ENCODE data around the gene TIMM9. TPM values are rescaled to one million over a fixed set of nuclear protein-coding genes. Genes with fewer than 3 reads are reported as not detected.
A peak's percentile ranks its signal among the peaks of the same experiment; 100 is the strongest.
"Not testable (repeated sequence)": the region's sequence is repeated elsewhere in the genome, so short reads cannot be mapped to it uniquely, and the experiment has no call there.

The TIMM9 gene, protein sequence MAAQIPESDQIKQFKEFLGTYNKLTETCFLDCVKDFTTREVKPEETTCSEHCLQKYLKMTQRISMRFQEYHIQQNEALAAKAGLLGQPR
- 10 to 100 TPM; 76.3 to 86.1 (median 80.7) TPM for polyA plus RNA-seq (ENCODE audit: insufficient read length in 4 of 4)

DNA sequence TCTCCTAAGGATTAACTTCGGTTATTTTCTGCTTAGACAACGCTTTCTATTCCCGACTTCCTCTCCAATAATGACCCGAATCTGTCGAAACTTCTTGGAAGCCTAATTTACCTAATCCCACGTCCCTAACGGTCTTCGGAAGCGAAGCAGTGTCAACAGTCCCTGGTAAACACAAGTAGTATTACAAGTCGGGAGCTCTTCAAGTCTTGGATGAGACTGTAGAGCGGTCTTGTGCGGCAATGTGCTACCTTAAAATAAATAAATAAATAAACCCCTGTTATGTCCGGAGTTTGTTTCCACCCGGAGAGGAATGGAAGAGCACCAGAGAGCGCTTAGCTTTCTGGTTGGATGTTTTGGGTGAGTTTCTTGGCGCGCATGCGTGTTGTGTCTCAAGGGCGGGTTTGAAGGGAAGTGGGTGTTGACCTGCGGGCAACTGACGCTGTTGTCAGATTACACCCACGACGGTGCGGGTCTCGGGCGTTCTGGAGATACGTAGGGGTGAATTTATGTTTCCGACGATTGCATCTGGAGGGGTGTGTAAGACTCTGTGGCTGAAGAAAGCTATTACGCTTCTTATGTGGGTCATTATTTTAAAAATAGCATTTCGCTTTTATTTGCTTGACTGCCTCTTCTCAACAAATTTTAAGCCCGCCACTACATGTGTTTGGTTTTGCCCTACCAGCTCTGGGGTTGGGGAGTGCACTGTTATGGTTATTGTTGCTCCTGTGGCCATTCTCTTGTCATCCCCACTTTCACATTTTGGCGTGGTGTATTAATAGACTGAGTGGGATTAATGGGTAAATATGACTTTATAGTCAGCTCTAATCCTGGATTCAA lies at the start of gene TIMM9, which contains the start of gene KIAA0586:
TSS of gene TIMM9 (minus strand) at position 251 of the 837 bp plus-strand sequence. CDS start 15,586 bp downstream, outside the sequence.
TSS of gene KIAA0586 (plus strand) at position 439 of the 837 bp plus-strand sequence. CDS start 546 bp downstream, outside the sequence.
- DNase-seq (ENCODE audit: low read depth in 4 of 4, low spot score in 2 of 4), result peak; percentile 93 to 98 (median 97)

DNA sequence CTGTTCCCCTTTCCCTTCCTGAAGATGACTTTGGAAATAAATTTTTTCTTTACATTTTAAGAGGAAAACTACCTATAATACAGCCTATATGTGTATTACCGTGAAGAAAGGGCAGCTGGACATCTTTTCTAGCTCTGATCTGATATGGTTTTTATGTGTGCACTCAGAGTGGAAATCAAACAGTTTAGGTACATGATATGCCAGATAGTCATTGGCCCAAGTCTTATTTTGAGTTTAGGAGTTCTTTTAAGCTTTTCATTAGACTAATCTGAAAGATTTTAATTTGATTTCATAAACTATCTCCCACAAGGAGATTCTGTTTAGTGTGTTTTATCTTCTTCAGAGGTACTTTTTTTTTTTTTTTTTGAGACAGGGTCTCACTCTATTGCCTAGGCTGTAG lies 49.0 kb upstream of the TIMM9 start:
- no peak for DNase-seq (ENCODE audit: low read depth in 4 of 4, low spot score in 2 of 4)

DNA sequence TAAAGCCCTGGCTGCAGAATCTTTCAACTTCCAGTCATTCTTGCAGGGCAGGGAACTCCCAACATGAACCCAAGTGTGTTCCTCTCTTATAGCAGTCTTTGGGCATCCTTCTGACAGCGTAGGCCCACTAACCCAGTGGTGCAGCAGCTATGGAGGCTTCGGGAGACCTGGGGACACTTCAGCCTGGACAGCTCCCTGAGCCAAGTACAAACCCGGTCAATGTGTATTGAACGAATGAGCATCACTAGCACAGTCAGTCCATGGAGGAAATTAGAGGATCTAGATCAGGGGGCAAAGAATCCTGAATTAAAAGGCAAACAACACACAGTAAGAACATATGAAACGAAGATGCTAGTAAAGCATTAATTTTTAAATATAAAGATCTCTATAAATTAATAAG lies 42.0 kb upstream of the TIMM9 start:
- no peak for DNase-seq (ENCODE audit: low read depth in 4 of 4, low spot score in 2 of 4)

DNA sequence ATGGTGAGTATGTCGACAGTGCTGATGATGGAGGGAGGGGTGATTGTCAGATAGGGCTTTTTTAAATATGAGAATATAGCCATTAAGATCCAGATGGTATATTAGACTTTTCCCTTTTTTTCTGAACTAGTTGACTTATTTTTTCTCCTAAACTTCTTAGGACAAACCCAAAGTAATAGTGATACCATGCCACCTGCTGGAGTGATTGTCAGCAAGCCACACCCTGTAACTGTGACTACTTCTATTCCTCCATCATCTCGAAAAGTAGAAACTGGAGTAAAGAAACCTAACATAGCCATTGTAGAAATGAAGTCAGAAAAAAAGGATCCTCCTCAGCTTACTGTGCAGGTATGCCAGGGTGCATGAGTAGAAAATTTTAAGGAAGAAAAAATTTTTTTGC lies 40.2 kb upstream of the TIMM9 start:
- no peak for DNase-seq (ENCODE audit: low read depth in 4 of 4, low spot score in 2 of 4)

DNA sequence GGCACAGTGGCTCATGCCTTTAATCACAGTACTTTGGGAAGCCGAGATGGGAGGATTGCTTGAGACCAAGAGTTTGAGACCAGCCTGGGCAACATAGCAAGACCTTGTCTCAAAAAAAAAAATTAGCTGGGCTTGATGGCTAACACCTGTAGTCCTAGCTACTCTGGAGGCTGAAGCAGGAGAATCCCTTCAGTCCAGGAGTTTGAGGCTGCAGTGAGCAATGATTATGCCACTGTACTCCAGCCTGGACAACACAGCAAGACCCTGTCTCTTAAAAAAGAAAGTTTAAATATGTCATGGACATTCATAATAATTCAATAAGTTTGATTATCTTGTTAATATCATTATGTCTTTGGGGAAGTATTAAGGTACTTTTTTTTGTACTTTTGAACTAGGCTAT lies 39.1 kb upstream of the TIMM9 start:
- no peak for DNase-seq (ENCODE audit: low read depth in 4 of 4, low spot score in 2 of 4)

DNA sequence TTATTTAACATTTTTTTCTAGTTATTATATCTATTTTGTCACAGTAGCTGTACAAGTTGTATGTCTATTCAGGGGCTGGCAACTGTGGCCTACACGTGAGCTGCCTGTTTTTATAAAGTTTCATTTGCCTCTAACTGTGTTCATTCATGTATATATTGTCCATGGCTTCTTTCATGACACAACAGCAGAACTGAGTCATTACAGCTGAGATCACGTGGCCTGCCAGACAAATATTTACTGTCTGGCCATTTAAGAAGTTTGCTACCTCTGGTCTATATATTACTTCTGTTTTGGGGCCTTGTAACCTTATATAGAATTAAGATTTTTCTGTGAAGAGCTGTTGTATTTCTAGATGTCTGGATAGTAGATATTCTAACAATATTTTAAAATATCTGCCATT lies 38.1 kb upstream of the TIMM9 start:
- DNase-seq (ENCODE audit: low read depth in 4 of 4, low spot score in 2 of 4), result no peak

DNA sequence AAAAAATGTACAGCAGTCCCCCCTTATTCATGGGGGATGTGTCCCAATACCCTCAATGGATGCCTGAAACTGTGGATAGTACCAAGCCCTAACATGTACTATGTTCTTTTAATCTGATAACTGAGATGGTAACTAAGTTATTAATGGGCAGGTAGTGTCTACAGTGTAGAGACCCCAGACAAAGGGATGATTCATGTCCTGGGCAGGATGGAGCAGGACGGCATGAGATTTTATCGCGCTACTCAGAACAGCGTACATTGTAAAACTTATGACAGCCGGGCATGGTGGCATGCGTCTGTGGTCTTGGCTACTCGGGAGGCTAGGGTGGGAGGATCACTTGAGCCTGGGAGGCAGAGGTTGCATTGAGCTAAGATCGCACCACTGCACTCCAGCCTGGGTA lies 37.3 kb upstream of the TIMM9 start:
- no peak for DNase-seq (ENCODE audit: low read depth in 4 of 4, low spot score in 2 of 4)

DNA sequence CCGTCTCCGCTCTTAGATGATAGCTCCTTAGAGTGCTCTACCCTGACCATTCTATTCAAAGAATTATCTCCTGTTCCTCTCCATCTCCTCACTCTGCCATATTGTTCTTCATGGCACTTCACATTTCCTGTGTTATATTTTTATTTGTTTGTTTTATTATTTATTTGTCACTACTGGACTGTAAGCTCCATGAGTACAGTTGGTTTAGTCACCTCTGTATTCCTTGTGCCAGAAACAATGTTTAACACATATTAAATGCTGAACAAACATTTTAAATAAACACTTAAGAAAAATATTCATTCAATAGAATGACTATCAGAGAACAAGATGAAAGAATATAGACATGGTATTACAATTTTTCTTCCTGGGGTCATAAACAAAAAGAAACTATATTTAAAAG lies 35.8 kb upstream of the TIMM9 start:
- no peak for DNase-seq (ENCODE audit: low read depth in 4 of 4, low spot score in 2 of 4)

DNA sequence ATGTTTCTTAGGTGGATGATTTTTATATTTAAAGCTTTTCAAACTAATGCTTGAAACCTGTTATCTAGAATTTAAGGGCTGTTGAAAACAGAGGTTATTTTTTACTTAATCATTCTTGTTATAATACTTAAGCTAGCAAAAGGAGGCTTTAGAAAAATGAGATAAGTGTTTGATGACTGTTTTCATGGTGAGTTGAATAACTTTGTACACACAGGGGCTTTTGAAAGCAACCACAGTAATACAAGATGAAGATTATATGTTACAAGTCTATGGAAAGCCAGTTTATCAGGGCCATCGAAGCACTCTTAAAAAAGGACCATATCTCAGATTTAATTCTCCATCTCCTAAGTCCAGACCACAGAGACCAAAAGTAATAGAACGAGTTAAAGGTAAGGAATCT lies 33.4 kb upstream of the TIMM9 start:
- no peak for DNase-seq (ENCODE audit: low read depth in 4 of 4, low spot score in 2 of 4)

DNA sequence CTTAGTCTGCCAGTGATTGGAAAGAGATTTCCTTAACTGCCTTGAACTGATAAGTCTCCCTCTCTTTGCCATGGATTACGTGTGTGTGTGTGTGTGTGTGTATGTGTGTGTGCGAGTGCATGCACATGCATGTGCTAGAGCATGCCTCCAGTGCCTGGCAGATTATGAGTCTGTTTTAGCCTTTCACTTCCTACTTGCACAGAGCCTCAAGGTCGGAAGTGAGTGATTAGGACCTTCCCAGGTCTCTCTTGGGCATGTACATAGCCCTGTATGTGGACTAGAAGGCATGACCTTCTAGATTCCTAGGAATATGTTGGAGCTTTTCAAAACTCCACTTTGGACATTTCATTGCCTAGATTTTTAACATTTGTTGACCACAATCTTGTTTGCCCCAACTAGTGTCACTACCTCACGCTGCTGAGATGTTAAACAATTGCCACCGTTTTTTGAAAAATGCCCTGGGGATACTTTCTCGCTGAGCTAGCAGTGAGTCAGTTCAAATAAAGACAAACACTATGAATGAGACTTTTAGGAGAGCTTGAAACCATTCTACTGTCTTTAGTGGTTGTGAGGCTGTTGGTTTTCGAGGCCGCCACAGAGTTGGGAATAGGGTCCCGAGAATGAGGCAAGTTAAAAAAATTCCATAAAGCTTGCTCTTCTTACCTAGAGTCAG lies 28.4 kb upstream of the TIMM9 start:
- no peak for DNase-seq (ENCODE audit: low read depth in 4 of 4, low spot score in 2 of 4)

DNA sequence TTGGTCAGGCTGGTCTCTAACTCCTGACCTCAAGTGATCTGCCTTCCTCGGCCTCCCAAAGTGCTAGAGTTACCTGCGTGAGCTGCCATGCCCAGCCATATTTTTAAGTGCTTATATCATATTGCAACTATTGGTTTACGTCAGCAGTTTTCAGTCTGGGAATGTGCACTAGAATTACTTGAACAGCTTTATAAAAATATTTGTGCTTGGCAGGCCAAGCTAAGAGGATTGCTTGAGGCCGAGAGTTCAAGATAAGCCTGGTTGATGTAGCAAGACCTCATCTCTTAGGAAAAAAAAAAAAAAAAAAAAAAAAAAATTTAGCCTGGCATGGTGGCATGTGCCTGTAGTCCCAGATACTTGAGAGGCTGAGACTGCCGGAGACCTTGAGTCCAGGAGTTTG lies 17.3 kb upstream of the TIMM9 start:
- no peak for DNase-seq (ENCODE audit: low read depth in 4 of 4, low spot score in 2 of 4)

DNA sequence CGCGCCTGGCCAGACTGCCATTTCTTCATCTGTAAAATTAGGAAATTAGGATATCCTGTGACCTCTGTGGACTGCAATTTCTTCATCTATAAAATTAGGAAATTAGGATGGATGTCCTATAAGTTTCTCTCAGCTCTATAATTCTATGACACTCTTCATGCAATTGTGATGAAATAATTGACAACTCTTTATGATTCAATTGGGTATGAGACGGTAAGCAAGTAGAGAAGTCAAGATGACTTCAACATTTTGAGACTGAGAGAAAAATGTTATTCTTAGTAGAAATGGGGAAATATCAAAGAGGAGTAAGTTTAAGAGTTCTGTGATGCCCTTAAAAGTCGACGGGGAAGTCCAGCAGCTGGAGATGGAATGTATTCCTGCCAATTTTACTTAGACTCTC lies 12.1 kb upstream of the TIMM9 start:
- DNase-seq (ENCODE audit: low read depth in 4 of 4, low spot score in 2 of 4), result no peak

DNA sequence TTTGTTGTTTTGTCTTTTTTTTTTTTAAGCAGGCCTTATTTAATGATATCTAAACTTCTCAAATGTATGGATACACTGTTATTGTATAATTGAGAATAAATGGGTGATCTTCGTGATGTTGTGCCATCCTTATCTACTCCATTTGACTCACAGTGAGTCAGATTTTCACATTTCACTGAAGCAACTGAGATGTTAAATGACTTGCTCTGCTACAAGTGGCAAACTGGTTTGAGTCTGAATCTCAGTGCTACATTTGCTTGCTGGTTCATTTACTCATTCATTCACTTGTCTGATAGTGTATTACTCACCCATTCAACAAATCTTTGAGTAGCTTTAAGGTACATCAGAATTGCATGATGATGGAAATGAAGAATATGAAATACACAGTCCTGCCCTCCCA lies 2.8 kb upstream of the TIMM9 start:
- DNase-seq (ENCODE audit: low read depth in 4 of 4, low spot score in 2 of 4), result no peak

DNA sequence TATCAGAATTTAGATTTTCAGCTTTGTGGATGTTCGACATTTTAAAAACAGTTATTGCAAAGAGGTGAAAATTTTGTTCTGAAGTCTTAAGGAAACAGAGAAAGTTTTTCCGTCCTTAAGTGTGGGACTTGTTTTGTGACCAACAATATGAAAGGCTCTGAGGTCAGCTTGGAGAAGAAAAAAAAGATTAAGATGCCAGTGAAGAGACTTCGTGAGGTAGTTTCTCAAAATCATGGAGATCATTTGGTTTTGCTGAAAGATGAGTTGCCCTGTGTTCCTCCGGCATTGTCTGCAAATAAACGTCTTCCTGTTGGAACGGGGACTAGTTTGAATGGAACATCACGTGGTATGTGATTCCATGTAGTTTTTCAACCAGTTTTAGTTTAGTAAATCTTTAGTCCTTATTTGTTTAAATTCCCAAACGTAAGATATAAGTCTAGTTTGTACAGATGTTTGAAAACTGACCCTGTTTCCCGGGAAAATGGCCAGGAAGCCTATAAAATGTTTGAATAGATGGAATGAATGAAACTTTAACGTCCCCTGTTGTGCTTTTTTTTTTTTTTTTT lies 870 bp upstream of the TIMM9 start:
- peak; percentile 15 to 50 (median 24) for DNase-seq (ENCODE audit: low read depth in 4 of 4, low spot score in 2 of 4)

DNA sequence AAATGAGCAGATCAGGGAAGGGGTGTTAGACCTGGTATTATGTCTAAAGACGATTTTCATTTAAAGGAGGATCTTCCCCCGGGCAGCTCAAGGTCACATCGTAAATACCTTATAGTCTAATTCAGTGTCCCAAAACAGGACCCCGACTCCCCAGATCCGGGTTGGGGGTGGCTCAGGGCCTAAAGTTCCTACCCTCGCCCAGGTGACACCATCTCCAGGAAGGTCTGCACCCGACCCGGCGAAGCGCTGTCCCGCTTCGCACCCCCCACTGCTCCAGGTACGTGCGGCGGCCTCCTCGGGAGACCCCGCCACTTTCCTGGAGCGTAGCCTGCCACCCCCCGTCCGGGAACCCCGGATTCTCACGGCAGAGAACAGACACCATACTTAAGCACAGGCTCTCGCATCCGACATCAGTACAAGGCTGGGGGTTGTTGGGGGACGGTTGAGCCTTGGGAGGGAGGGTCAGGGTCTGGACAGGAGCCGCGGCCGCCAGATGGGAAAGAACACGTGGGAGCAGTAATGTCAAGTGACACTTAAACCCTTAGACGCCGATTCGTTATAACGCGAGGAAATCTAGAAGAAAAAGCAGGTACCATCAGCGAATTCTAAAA lies 556 bp downstream of the TIMM9 start:
- peak in 2 of 4 donors; percentile 64 to 72 for DNase-seq (ENCODE audit: low read depth in 4 of 4, low spot score in 2 of 4)

DNA sequence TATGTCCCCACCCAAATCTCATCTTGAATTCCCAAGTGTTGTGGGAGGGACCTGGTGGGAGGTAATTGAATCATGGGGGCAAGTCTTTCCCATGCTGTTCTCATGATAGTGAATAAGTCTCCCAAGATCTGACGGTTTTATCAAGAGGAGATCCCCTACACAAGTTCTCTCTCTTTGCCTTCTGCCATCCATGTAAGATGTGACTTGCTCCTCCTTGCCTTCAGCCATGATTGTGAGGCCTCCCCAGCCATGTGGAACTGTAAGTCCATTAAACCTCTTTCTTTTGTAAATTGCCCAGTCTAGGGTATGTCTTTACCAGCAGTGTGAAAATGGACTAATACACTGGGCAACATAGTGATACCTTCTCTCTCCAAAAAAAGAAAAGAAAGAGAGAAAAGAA lies 10.4 kb downstream of the TIMM9 start:
- DNase-seq (ENCODE audit: low read depth in 4 of 4, low spot score in 2 of 4), result not testable (repeated sequence)

DNA sequence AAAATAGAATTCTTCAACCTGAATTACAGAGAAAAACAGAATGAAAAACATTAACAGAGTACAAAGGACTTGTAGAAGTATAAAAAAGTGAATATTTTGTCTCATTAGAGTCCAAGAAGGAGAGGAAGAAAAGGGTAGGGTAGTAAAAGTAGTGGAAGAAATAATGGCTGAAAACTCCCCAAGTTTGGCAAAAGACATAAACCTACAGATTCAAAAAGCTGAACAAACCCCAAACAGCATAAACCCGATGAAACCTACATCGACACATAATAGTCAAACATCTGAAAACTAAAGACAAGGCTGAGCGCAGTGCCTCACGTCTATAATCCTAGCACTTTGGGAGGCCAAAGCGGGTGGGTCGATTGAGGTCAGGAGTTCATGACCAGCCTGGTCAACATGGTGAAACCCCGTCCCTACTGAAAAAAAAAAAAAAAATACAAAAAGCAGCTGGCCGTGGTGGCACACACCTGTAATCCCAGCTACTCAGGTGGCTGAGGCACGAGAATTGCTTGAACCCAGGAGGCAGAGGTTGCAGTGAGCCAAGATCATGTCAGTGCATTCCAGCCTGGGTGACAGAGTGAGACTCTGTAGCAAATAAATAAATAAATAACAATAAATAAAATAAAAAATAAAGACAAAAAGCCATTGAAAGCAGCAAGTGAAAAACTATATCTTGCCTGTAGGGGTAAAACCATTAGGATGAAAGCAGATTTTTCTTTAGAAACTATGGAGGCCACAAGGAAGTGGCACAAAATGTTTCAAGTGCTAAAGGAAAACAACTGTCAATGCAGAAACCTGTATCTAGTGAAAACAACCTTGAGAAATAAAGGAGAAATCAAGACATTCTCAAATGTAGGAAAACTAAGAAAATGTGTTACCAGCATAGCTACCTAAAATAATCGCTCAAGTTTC lies 11.4 kb downstream of the TIMM9 start:
- no peak for DNase-seq (ENCODE audit: low read depth in 4 of 4, low spot score in 2 of 4)

DNA sequence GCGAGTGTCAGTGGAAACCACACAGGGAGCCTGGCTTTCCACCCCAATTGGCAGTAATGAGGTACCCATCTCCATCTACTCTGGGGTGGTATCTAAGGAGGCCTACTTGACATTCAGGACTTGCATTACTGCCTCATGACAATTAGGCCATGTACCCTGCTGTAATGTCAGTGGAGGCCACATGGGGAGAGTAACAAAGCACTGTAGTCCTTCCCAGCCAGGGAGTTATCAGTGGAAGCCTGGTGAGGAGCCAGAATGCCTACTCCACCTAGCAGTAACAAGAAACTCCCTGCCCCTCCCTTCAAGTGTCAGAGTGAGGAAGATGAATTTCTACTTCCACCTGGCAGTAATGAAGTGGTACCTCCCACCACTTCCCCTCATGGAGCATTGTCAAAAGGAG lies 12.5 kb downstream of the TIMM9 start:
- no peak for DNase-seq (ENCODE audit: low read depth in 4 of 4, low spot score in 2 of 4)

DNA sequence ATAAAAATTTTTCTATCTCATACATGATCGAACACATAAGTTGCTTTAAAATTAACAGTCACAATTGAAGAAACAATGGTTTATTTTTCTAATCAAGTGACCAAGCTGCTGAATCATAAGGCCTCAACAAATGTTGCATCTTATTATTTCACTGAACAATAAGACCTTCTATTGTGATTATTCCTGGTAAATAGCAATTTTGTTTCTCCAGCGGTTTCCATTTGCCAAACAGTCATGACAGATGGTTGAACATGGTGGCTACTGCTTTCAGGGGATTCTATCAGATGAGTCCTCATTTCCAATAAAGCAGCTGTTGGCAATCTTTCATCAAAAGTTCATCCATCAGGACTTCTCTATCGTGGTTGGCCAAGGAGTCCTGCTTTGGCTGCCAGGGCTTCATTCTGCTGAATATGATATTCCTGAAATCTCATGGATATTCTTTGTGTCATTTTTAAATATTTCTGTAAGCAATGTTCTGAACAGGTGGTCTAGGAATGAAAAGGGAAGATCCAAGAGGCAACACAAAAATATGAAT lies 18.6 kb downstream of the TIMM9 start:
- DNase-seq (ENCODE audit: low read depth in 4 of 4, low spot score in 2 of 4), result no peak

DNA sequence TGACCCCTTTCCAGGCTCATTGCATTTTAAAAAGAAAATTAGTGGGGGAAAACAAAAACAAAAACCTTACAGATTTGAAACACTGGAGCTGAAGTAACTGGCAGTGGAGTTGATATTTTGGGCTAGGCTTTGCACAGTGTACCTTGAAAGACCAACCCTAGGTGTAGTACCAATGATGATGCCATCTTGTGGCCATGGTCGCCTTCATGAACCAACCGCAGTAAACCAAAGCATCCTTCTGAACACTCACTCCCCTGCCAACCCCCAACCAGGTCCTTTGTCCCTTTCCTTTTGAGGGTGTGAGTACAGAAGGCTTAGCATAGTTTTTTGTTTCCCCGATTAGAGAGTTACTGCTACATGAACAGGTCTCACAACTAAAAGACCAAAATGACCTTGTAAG lies 25.7 kb downstream of the TIMM9 start:
- no peak for DNase-seq (ENCODE audit: low read depth in 4 of 4, low spot score in 2 of 4)
